Large intestine (tissue), 12 donors: Measurements from ENCODE around the gene CYB561D2. TPM values are rescaled to one million over a fixed set of nuclear protein-coding genes. Genes with fewer than 3 reads are reported as not detected.
"Not testable (repeated sequence)": the region's sequence is repeated elsewhere in the genome, so short reads cannot be mapped to it uniquely, and the experiment has no call there.

Experiments used
- DNase-seq, 2 donors: peaks; one replicate each; pipeline versions ENCODE4 v3.0.0 to v3.0.0-alpha.2; 2013
- H3K27ac ChIP-seq: one replicate; pipeline ENCODE4 v1.5.1; 2013; ENCODE audit warnings: low read length
- H3K27me3 ChIP-seq: 2 replicates; pipeline ENCODE4 v1.6.1; 2013; ENCODE audit warnings: low read length; ENCODE audit not compliant: control insufficient read depth, insufficient read depth
- H3K36me3 ChIP-seq: 2 replicates; pipeline ENCODE4 v1.6.1; 2013; ENCODE audit warnings: low read length; ENCODE audit not compliant: control insufficient read depth, insufficient read depth
- H3K4me1 ChIP-seq: one replicate; pipeline ENCODE4 v1.6.1; 2013; ENCODE audit warnings: low read length; ENCODE audit not compliant: control insufficient read depth, insufficient read depth
- H3K4me3 ChIP-seq: one replicate; pipeline ENCODE4 v1.5.1; 2013; ENCODE audit warnings: low read length
- H3K9me3 ChIP-seq: one replicate; pipeline ENCODE4 v1.6.1; 2013; ENCODE audit warnings: mild to moderate bottlenecking, low read depth, low read length, moderate library complexity; ENCODE audit not compliant: control insufficient read depth
- WGBS: methylation state at CpG from one replicate; pipeline ENCODE4 v1.1.5; 2013; ENCODE audit warnings: low lambda C conversion rate; ENCODE audit not compliant: insufficient coverage; 5-methylcytosine and 5-hydroxymethylcytosine counted together
- long read RNA-seq, 11 donors: transcript quantifications; one replicate each; lab custom pipeline, GENCODE V29; 2026
- polyA plus RNA-seq: library from polyadenylated mRNA; unstranded; fragments of 120-200 nt; gene quantifications from one replicate; pipeline ENCODE4 v1.2.1, GENCODE V29; 2013

CYB561D2 gene
- polyA plus RNA-seq = 20.6 TPM
- long read RNA-seq, donor 1, partial matches to known transcripts = 0 of 2 reads
- long read RNA-seq, donor 1, other reads (novel, unspliced or antisense) = 0 of 2 reads
- long read RNA-seq, donor 2, transcript CYB561D2-202 (3 exons, 1,533 nt) = major isoform, 8 of 18 reads
- long read RNA-seq, donor 2, transcript CYB561D2-205 (4 exons, 1,319 nt) = minor isoform, 7 of 18 reads
- long read RNA-seq, donor 2, partial matches to known transcripts = 0 of 18 reads
- long read RNA-seq, donor 2, other reads (novel, unspliced or antisense) = 0 of 18 reads
- long read RNA-seq, donor 3 = 0 reads
- long read RNA-seq, donor 4, partial matches to known transcripts = 0 of 1 reads
- long read RNA-seq, donor 4, other reads (novel, unspliced or antisense) = 0 of 1 reads
- long read RNA-seq, donor 5, partial matches to known transcripts = 0 of 6 reads
- long read RNA-seq, donor 5, other reads (novel, unspliced or antisense) = 0 of 6 reads
- long read RNA-seq, donor 6, transcript CYB561D2-205 (4 exons, 1,319 nt) = minor isoform, 5 of 16 reads
- long read RNA-seq, donor 6, transcript CYB561D2-201 (4 exons, 1,225 nt) = major isoform, 8 of 16 reads
- long read RNA-seq, donor 6, partial matches to known transcripts = 0 of 16 reads
- long read RNA-seq, donor 6, other reads (novel, unspliced or antisense) = 0 of 16 reads
- long read RNA-seq, donor 7, partial matches to known transcripts = 0 of 6 reads
- long read RNA-seq, donor 7, other reads (novel, unspliced or antisense) = 0 of 6 reads
- long read RNA-seq, donor 8, transcript CYB561D2-201 (4 exons, 1,225 nt) = major isoform, 8 of 26 reads
- long read RNA-seq, donor 8, partial matches to known transcripts = 12 of 26 reads
- long read RNA-seq, donor 8, other reads (novel, unspliced or antisense) = 0 of 26 reads
- long read RNA-seq, donor 9, transcript CYB561D2-201 (4 exons, 1,225 nt) = major isoform, 8 of 18 reads
- long read RNA-seq, donor 9, transcript CYB561D2-205 (4 exons, 1,319 nt) = minor isoform, 7 of 18 reads
- long read RNA-seq, donor 9, partial matches to known transcripts = 0 of 18 reads
- long read RNA-seq, donor 9, other reads (novel, unspliced or antisense) = 0 of 18 reads
- long read RNA-seq, donor 10, transcript CYB561D2-205 (4 exons, 1,319 nt) = major isoform, 9 of 20 reads
- long read RNA-seq, donor 10, transcript CYB561D2-201 (4 exons, 1,225 nt) = minor isoform, 5 of 20 reads
- long read RNA-seq, donor 10, partial matches to known transcripts = 0 of 20 reads
- long read RNA-seq, donor 10, other reads (novel, unspliced or antisense) = 0 of 20 reads
- long read RNA-seq, donor 11, partial matches to known transcripts = 0 of 8 reads
- long read RNA-seq, donor 11, other reads (novel, unspliced or antisense) = 0 of 8 reads

- Histone ChIP-seq H3K4me3 (peak within 1 kb of the TSS; percentile 82), H3K36me3 (peaks cover 55% of the 10 kb centered on the region), H3K27me3 (no peaks in the 10 kb centered on the region), H3K9me3 (no peaks in the 10 kb centered on the region), H3K4me1 (peaks cover 30% of the 10 kb centered on the region), H3K27ac (peak within 1 kb of the TSS; percentile 84)
- no CpG with 5 or more reads among the region's 64 CpGs for WGBS
- peak; percentile 95 to 98 for DNase-seq
These were observed at the start of gene CYB561D2, which contains the start of gene NPRL2 for GRCh38 chr3:50350527-50351322. Gene CYB561D2, plus strand, starts transcription at chr3:50350862. Its CDS starts 572 bp downstream, at chr3:50351434. Gene NPRL2, minus strand, starts transcription at chr3:50350775. Its CDS starts 123 bp downstream, at chr3:50350652.

GRCh38 chr3:50302095-50303012, 48.3 kb upstream of the CYB561D2 start:
- WGBS = no CpG with 5 or more reads among the region's 32 CpGs
- no peak overlapping the region for H3K4me3 ChIP-seq
- no peaks in the 10 kb centered on the region for H3K27me3 ChIP-seq
- H3K4me1 ChIP-seq = peaks cover 39% of the 10 kb centered on the region
- peak overlapping the region; percentile 49 for H3K27ac ChIP-seq
- no peak for DNase-seq
- H3K9me3 ChIP-seq = peaks cover 2% of the 10 kb centered on the region
- H3K36me3 ChIP-seq = no peaks in the 10 kb centered on the region

- peak; percentile 58 to 72 for DNase-seq
- H3K4me1 ChIP-seq = peaks cover 36% of the 10 kb centered on the region
- WGBS = no CpG with 5 or more reads among the region's 14 CpGs
These were observed 47.4 kb upstream of the CYB561D2 start, which contains the start of gene HYAL1 for GRCh38 chr3:50303013-50303815. Gene HYAL1, minus strand, starts transcription at chr3:50303574. Its CDS starts 618 bp downstream, at chr3:50302956.

GRCh38 chr3:50304601-50305000, 46.1 kb upstream of the CYB561D2 start:
- Histone ChIP-seq H3K36me3 (no peaks in the 10 kb centered on the region), H3K4me3 (no peak overlapping the region), H3K27ac (no peak overlapping the region), H3K9me3 (peaks cover 22% of the 10 kb centered on the region), H3K4me1 (peaks cover 29% of the 10 kb centered on the region), H3K27me3 (no peaks in the 10 kb centered on the region)
- DNase-seq = no peak

More at GRCh38 chr3:50303013-50303815, 47.4 kb upstream of the CYB561D2 start, which contains the start of gene HYAL1:
- H3K9me3 ChIP-seq = peaks cover 11% of the 10 kb centered on the region
- no peak within 1 kb of the TSS for H3K4me3 ChIP-seq
- H3K27me3 ChIP-seq = no peaks in the 10 kb centered on the region
- H3K36me3 ChIP-seq = no peaks in the 10 kb centered on the region
- H3K27ac ChIP-seq = peak within 1 kb of the TSS; percentile 49

- H3K27me3 ChIP-seq, H3K4me3 ChIP-seq, H3K4me1 ChIP-seq, H3K27ac ChIP-seq, DNase-seq: not testable (repeated sequence)
- WGBS = no CpG with 5 or more reads among the region's 32 CpGs
- Histone ChIP-seq H3K9me3 (peaks cover 22% of the 10 kb centered on the region), H3K36me3 (peaks cover 18% of the 10 kb centered on the region)
These were observed 38.6 kb upstream of the CYB561D2 start for GRCh38 chr3:50312041-50312440.

- Histone ChIP-seq H3K27me3 (no peaks in the 10 kb centered on the region), H3K4me3 (no peak overlapping the region), H3K9me3 (peaks cover under 1% of the 10 kb centered on the region), H3K36me3 (peaks cover 41% of the 10 kb centered on the region), H3K27ac (no peak overlapping the region), H3K4me1 (peaks cover 33% of the 10 kb centered on the region)
- WGBS = no CpG with 5 or more reads among the region's 3 CpGs
- DNase-seq = no peak
These were observed 36.3 kb upstream of the CYB561D2 start for GRCh38 chr3:50314342-50314741.

- H3K27me3 ChIP-seq = no peaks in the 10 kb centered on the region
- H3K4me3 ChIP-seq = no peak overlapping the region
- no peaks in the 10 kb centered on the region for H3K9me3 ChIP-seq
- peaks cover 37% of the 10 kb centered on the region for H3K4me1 ChIP-seq
- WGBS = 100% methylated on average over 1 of the region's 4 CpGs
- peaks cover 45% of the 10 kb centered on the region for H3K36me3 ChIP-seq
- no peak overlapping the region for H3K27ac ChIP-seq
- DNase-seq = no peak
These were observed 35.8 kb upstream of the CYB561D2 start for GRCh38 chr3:50314816-50315215.

GRCh38 chr3:50316657-50317242, 33.9 kb upstream of the CYB561D2 start:
- DNase-seq = peak; percentile 80 to 88
- H3K4me3 ChIP-seq = no peak overlapping the region
- H3K9me3 ChIP-seq = no peaks in the 10 kb centered on the region
- peak overlapping the region; percentile 80 for H3K27ac ChIP-seq
- no peaks in the 10 kb centered on the region for H3K27me3 ChIP-seq
- no CpG with 5 or more reads among the region's 9 CpGs for WGBS
- H3K4me1 ChIP-seq = peaks cover 44% of the 10 kb centered on the region
- H3K36me3 ChIP-seq = peaks cover 47% of the 10 kb centered on the region
